Peyer's patch (tissue), 4 donors: Measurements from ENCODE around the gene A1CF.

Source experiments
- POLR2A ChIP-seq, 2 donors: fragments of 450-650 bp; IDR thresholded peaks; one replicate each; pipeline ENCODE4 v1.5.1; 2017; ENCODE audit warnings: antibody characterized with exemption in 2 of 2, mild to moderate bottlenecking in 2 of 2, moderate library complexity in 2 of 2
- TF ChIP-seq, protein P1 (sequence below), 6 experiments: fragments of 450-650 bp in 4 of 6; fragments of 200-600 bp in 2 of 6; sonication (generic) in 1 of 6; IDR thresholded peaks; one replicate each; pipeline ENCODE4 v1.5.1; 2017 to 2019; ENCODE audit warnings: antibody characterized with exemption in 6 of 6, mild to moderate bottlenecking in 3 of 6, moderate library complexity in 1 of 6

DNA sequence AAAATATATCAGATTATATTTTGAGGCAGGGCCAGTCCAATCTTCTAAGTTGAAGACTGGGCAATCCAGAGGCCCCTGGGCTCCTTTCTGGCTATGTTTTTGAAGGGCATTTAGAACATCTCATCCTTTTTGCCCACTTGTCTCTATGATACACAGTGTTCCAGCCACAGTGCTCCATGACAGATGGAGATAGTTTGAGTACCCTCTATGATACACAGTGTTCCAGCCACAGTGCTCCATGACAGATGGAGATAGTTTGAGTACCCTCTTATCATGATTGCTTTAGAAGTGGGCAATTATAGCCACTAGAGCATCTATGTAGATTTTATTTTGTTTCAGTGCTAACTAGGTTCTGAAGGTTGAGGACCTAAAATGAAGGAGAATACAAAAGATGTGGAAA lies 33.1 kb upstream of the A1CF start:
- TF ChIP-seq, protein P1, sequence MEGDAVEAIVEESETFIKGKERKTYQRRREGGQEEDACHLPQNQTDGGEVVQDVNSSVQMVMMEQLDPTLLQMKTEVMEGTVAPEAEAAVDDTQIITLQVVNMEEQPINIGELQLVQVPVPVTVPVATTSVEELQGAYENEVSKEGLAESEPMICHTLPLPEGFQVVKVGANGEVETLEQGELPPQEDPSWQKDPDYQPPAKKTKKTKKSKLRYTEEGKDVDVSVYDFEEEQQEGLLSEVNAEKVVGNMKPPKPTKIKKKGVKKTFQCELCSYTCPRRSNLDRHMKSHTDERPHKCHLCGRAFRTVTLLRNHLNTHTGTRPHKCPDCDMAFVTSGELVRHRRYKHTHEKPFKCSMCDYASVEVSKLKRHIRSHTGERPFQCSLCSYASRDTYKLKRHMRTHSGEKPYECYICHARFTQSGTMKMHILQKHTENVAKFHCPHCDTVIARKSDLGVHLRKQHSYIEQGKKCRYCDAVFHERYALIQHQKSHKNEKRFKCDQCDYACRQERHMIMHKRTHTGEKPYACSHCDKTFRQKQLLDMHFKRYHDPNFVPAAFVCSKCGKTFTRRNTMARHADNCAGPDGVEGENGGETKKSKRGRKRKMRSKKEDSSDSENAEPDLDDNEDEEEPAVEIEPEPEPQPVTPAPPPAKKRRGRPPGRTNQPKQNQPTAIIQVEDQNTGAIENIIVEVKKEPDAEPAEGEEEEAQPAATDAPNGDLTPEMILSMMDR (IDR thresholded peaks at IDR 0.05): no peak
- TF ChIP-seq POLR2A (IDR thresholded peaks at IDR 0.05): no peak
